SK-N-SH (cell line): Measurements from ENCODE around the gene ZNF516. TPM values are rescaled to one million over a fixed set of nuclear protein-coding genes. Genes with fewer than 3 reads are reported as not detected.

Experiments
- CTCF ChIA-PET: fragments of 300-600, 350-600 bp; formaldehyde crosslinking; extraction: SDS; loops from one replicate; lab custom pipeline; 2021; lab: Yijun Ruan, JAX
- POLR2A ChIA-PET: fragments of 350-600 bp; sonication (Branson Sonifier 250); formaldehyde crosslinking; extraction: SDS; loops from one replicate; lab custom pipeline; 2020; ENCODE audit warnings: antibody characterized with exemption, inconsistent platforms; lab: Yijun Ruan, JAX
- DNase-seq: peaks from one replicate; pipeline ENCODE4 v3.0.0; 2012
- H2AFZ ChIP-seq: fragments of 200-600 bp; sonication (generic); 2 replicates; pipeline ENCODE4 v1.8.1; 2016; ENCODE audit warnings: antibody characterized with exemption, mild to moderate bottlenecking, low read depth
- H3F3A ChIP-seq: fragments of 200-600 bp; sonication (generic); replicated peaks from 2 replicates; pipeline ENCODE3; 2016; ENCODE audit warnings: antibody characterized with exemption, mild to moderate bottlenecking; ENCODE audit not compliant: insufficient read depth
- H3K27ac ChIP-seq, 2 experiments: fragments of 200-500 bp in 1 of 2; fragments of 200-600 bp in 1 of 2; sonication (Bioruptor generic) in 1 of 2; sonication (generic), shearing (Covaris generic) in 1 of 2; 2 replicates each; pipeline versions ENCODE4 v1.5.1 to v1.6.1; 2014 to 2016; ENCODE audit warnings: low read depth in 2 of 2, inconsistent platforms in 1 of 2, low read length in 1 of 2, mild to moderate bottlenecking in 1 of 2, mixed read lengths in 1 of 2
- H3K27me3 ChIP-seq: fragments of 200-600 bp; sonication (generic), shearing (Covaris generic); 2 replicates; pipeline ENCODE4 v1.6.1; 2016; ENCODE audit warnings: mixed run types; ENCODE audit not compliant: insufficient read depth
- H3K36me3 ChIP-seq, 2 experiments: fragments of 200-500 bp in 1 of 2; fragments of 200-600 bp in 1 of 2; sonication (Bioruptor generic) in 1 of 2; sonication (generic) in 1 of 2; replicated peaks in 1 of 2; 2 replicates each; pipeline versions ENCODE3 to v1.5.1; 2014 to 2016; ENCODE audit warnings: low read length in 1 of 2, mild to moderate bottlenecking in 1 of 2; ENCODE audit not compliant: insufficient read depth in 2 of 2, control insufficient read depth in 1 of 2
- H3K4me1 ChIP-seq, 2 experiments: fragments of 200-500 bp in 1 of 2; fragments of 200-600 bp in 1 of 2; sonication (Bioruptor generic) in 1 of 2; sonication (generic), shearing (Covaris generic) in 1 of 2; 2 replicates each; pipeline versions ENCODE4 v1.5.1 to v1.6.1; 2014 to 2016; ENCODE audit warnings: low read depth in 1 of 2, low read length in 1 of 2, mixed run types in 1 of 2; ENCODE audit not compliant: insufficient read depth in 2 of 2, control insufficient read depth in 1 of 2
- H3K4me2 ChIP-seq: fragments of 200-600 bp; sonication (generic), shearing (Covaris generic); 2 replicates; pipeline ENCODE4 v1.6.1; 2017; ENCODE audit warnings: mixed run types
- H3K4me3 ChIP-seq, 2 experiments: fragments of 200-500 bp in 1 of 2; fragments of 200-600 bp in 1 of 2; sonication (Bioruptor generic) in 1 of 2; sonication (generic), shearing (Covaris generic) in 1 of 2; 2 replicates each; pipeline versions ENCODE4 v1.5.1 to v1.8.1; 2014 to 2016; ENCODE audit warnings: low read depth in 2 of 2, inconsistent platforms in 1 of 2, low read length in 1 of 2, mild to moderate bottlenecking in 1 of 2, mixed read lengths in 1 of 2, moderate library complexity in 1 of 2
- H3K79me2 ChIP-seq: fragments of 200-600 bp; sonication (generic); 2 replicates; pipeline ENCODE4 v1.8.1; 2017; ENCODE audit warnings: mild to moderate bottlenecking; ENCODE audit not compliant: insufficient read depth
- H3K9ac ChIP-seq: fragments of 200-600 bp; sonication (generic); 2 replicates; pipeline ENCODE4 v1.6.1; 2017; ENCODE audit warnings: mixed run types
- H3K9me2 ChIP-seq: fragments of 200-600 bp; sonication (generic); 2 replicates; pipeline ENCODE4 v1.6.1; 2017; ENCODE audit warnings: mixed run types
- H3K9me3 ChIP-seq: fragments of 200-600 bp; sonication (generic); 2 replicates; pipeline ENCODE4 v1.6.1; 2017; ENCODE audit warnings: mixed run types, mild to moderate bottlenecking, moderate library complexity
- H4K20me1 ChIP-seq: fragments of 200-600 bp; sonication (generic); 2 replicates; pipeline ENCODE4 v1.6.1; 2017; ENCODE audit warnings: mild to moderate bottlenecking, mixed run types; ENCODE audit not compliant: insufficient read depth
- FOSL2 ChIP-seq: IDR thresholded peaks from 2 replicates; pipeline ENCODE4 v1.4.0; 2012; ENCODE audit warnings: low read depth, mild to moderate bottlenecking, moderate library complexity, borderline replicate concordance
- FOXM1 ChIP-seq: IDR thresholded peaks from 2 replicates; pipeline ENCODE4 v1.4.0; 2012; ENCODE audit warnings: low read depth, mild to moderate bottlenecking
- GATA2 ChIP-seq: sonication (generic); formaldehyde crosslinking; IDR thresholded peaks from 2 replicates; pipeline ENCODE4 v1.5.0; 2020; ENCODE audit warnings: mild to moderate bottlenecking, missing genetic modification reagents
- MXI1 ChIP-seq: IDR thresholded peaks from 2 replicates; pipeline ENCODE4 v1.6.1; 2012; ENCODE audit warnings: mild to moderate bottlenecking, low read depth, low read length, improper control_type of control experiment
- NRF1 ChIP-seq: IDR thresholded peaks from 2 replicates; pipeline ENCODE4 v1.6.1; 2012; ENCODE audit warnings: low read depth, mild to moderate bottlenecking, low read length
- RAD21 ChIP-seq: IDR thresholded peaks from 2 replicates; pipeline ENCODE4 v1.6.1; 2012; ENCODE audit warnings: mild to moderate bottlenecking, low read length
- REST ChIP-seq: IDR thresholded peaks from 2 replicates; pipeline ENCODE4 v1.6.1; 2012; ENCODE audit warnings: mild to moderate bottlenecking, low read depth, low read length, moderate library complexity
- RFX5 ChIP-seq: IDR thresholded peaks from 2 replicates; pipeline ENCODE4 v1.6.1; 2012; ENCODE audit warnings: mild to moderate bottlenecking, improper control_type of control experiment, low read length
- SIN3A ChIP-seq: IDR thresholded peaks from 2 replicates; pipeline ENCODE4 v1.6.1; 2012; ENCODE audit warnings: low read depth, mild to moderate bottlenecking, low read length, moderate library complexity, borderline replicate concordance
- SMC3 ChIP-seq: IDR thresholded peaks from 2 replicates; pipeline ENCODE4 v1.6.1; 2012; ENCODE audit warnings: low read depth, low read length, improper control_type of control experiment
- TAF1 ChIP-seq: IDR thresholded peaks from 2 replicates; pipeline ENCODE4 v1.6.1; 2012; ENCODE audit warnings: low read depth, mild to moderate bottlenecking, low read length, moderate library complexity, borderline replicate concordance
- YY1 ChIP-seq: IDR thresholded peaks from 2 replicates; pipeline ENCODE4 v1.4.0; 2012; ENCODE audit warnings: low read depth, mild to moderate bottlenecking
- ZBTB33 ChIP-seq: IDR thresholded peaks from 2 replicates; pipeline ENCODE4 v1.4.0; 2012; ENCODE audit warnings: low read depth, borderline replicate concordance
- WGBS: methylation state at CpG from one replicate; pipeline ENCODE4 v1.1.6; 2017; ENCODE audit warnings: low lambda C conversion rate; 5-methylcytosine and 5-hydroxymethylcytosine counted together
- polyA plus RNA-seq, 3 experiments: library from polyadenylated mRNA; depleted of rRNA; stranded (reverse); fragments of >200 nt; gene quantifications; 2 replicates each; pipeline ENCODE4 v1.2.3, GENCODE V29; 2012
- TF ChIP-seq, protein P1 (sequence below): IDR thresholded peaks from 2 replicates; pipeline ENCODE4; 2012
- TF ChIP-seq, protein P2 (sequence below): IDR thresholded peaks from 2 replicates; pipeline ENCODE4 v1.4.0; 2012; ENCODE audit warnings: low read depth
- TF ChIP-seq, protein P3 (sequence below): IDR thresholded peaks from 2 replicates; pipeline ENCODE4 v1.4.0; 2012; ENCODE audit warnings: low read depth, borderline replicate concordance
- TF ChIP-seq, protein P4 (sequence below): fragments of 150-350 bp; IDR thresholded peaks from 2 replicates; pipeline ENCODE4 v1.6.1; 2017; ENCODE audit warnings: antibody characterized with exemption, low read length, low read depth, borderline replicate concordance

ZNF516 gene
- polyA plus RNA-seq, 1 of the 3 experiments (the other 2 are of a cell fraction), result 4.4 TPM

DNA sequence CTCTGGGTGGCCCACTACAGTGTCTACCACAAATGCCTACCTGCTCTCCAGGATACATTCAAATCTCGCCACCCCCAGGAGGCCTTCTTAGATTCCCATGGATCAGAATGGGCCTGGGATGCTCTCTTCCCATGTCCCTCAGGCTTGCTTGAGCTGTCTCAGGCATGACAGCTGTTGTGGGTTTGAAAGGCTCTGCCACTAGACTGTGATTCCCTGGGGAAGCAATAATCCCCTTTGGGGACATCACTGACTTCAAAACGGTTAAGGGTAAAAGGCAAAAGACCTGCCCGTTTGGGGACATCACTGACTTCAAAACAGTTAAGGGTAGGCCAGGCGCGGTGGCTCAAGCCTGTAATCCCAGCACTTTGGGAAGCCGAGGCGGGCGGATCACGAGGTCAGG, 35.8 kb upstream of the ZNF516 start:
- no peaks in the 10 kb centered on the region for H3K9me2 ChIP-seq
- H3K4me1 ChIP-seq, result no peaks in the 10 kb centered on the region; a peak in 1 of 4 replicates
- no peaks in the 10 kb centered on the region for H3K79me2 ChIP-seq
- H3K27ac ChIP-seq, result no peak overlapping the region
- CTCF ChIA-PET, result no interaction called here
- no peak overlapping the region for H3K4me2 ChIP-seq
- H3K9ac ChIP-seq, result no peak overlapping the region
- H4K20me1 ChIP-seq, result no peaks in the 10 kb centered on the region
- no peaks in the 10 kb centered on the region for H3F3A ChIP-seq
- H3K4me3 ChIP-seq, result no peak overlapping the region
- no peaks in the 10 kb centered on the region for H3K9me3 ChIP-seq
- H3K27me3 ChIP-seq, result no peaks in the 10 kb centered on the region
- no peak overlapping the region for H2AFZ ChIP-seq
- no peak for DNase-seq
- H3K36me3 ChIP-seq, result no peaks in the 10 kb centered on the region
- no peak for TF ChIP-seq FOXM1
- POLR2A ChIA-PET, result no interaction called here
- 46% methylated on average over 9 of the region's 9 CpGs for WGBS

GRCh38 chr18:76530391-76530790, 35.3 kb upstream of the ZNF516 start:
- DNase-seq, result no peak
- POLR2A ChIA-PET, result no interaction called here
- H3K4me2 ChIP-seq, result no peak overlapping the region
- 86% methylated on average over 7 of the region's 11 CpGs for WGBS
- H3F3A ChIP-seq, result no peaks in the 10 kb centered on the region
- TF ChIP-seq FOSL2 (no peak), NRF1 (no peak), SIN3A (no peak), RFX5 (no peak), RAD21 (no peak), FOXM1 (no peak), MXI1 (no peak), GATA2 (CRISPR knock-in tag) (no peak), YY1 (no peak), SMC3 (no peak), TAF1 (no peak), REST (no peak), ZBTB33 (no peak)
- TF ChIP-seq, protein P1, sequence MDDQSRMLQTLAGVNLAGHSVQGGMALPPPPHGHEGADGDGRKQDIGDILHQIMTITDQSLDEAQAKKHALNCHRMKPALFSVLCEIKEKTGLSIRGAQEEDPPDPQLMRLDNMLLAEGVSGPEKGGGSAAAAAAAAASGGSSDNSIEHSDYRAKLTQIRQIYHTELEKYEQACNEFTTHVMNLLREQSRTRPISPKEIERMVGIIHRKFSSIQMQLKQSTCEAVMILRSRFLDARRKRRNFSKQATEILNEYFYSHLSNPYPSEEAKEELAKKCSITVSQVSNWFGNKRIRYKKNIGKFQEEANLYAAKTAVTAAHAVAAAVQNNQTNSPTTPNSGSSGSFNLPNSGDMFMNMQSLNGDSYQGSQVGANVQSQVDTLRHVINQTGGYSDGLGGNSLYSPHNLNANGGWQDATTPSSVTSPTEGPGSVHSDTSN, result no peak
- TF ChIP-seq, protein P2, sequence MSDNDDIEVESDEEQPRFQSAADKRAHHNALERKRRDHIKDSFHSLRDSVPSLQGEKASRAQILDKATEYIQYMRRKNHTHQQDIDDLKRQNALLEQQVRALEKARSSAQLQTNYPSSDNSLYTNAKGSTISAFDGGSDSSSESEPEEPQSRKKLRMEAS, result no peak
- TF ChIP-seq, protein P3, sequence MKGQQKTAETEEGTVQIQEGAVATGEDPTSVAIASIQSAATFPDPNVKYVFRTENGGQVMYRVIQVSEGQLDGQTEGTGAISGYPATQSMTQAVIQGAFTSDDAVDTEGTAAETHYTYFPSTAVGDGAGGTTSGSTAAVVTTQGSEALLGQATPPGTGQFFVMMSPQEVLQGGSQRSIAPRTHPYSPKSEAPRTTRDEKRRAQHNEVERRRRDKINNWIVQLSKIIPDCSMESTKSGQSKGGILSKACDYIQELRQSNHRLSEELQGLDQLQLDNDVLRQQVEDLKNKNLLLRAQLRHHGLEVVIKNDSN, result no peak
- TF ChIP-seq, protein P4, sequence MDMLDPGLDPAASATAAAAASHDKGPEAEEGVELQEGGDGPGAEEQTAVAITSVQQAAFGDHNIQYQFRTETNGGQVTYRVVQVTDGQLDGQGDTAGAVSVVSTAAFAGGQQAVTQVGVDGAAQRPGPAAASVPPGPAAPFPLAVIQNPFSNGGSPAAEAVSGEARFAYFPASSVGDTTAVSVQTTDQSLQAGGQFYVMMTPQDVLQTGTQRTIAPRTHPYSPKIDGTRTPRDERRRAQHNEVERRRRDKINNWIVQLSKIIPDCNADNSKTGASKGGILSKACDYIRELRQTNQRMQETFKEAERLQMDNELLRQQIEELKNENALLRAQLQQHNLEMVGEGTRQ, result no peak
- TF ChIP-seq, all 33 proteins: peak for 0
- Histone ChIP-seq H3K79me2 (no peaks in the 10 kb centered on the region), H3K9me2 (no peaks in the 10 kb centered on the region), H3K4me1 (no peaks in the 10 kb centered on the region; a peak in 1 of 4 replicates), H3K27me3 (no peaks in the 10 kb centered on the region), H3K9me3 (no peaks in the 10 kb centered on the region), H3K36me3 (no peaks in the 10 kb centered on the region), H2AFZ (no peak overlapping the region), H3K4me3 (no peak overlapping the region), H3K27ac (no peak overlapping the region), H4K20me1 (no peaks in the 10 kb centered on the region), H3K9ac (no peak overlapping the region)
- CTCF ChIA-PET, result no interaction called here
